Stimulated activated CD4-positive, alpha-beta T cell treated with anti-CD3 and anti-CD28 coated beads, TNF-alpha, amount 100 ng/mL, for 1 hour (primary cell): ENCODE data around the gene ATP5F1E.

Source experiments
- DNase-seq, 3 donors: peaks; one replicate each; pipeline ENCODE4 v3.0.0-alpha.2; 2020; ENCODE audit warnings: low read depth in 3 of 3, low spot score in 1 of 3

Gene ATP5F1E

GRCh38 chr20:59006864-59007664 is 25.1 kb downstream of the ATP5F1E start, which contains the start of gene CTSZ:
Gene CTSZ (minus strand): TSS chr20:59007254. CDS start chr20:59007128, 126 bp downstream.
- no peak for DNase-seq

- DNase-seq = no peak
These were observed 25.8 kb downstream of the ATP5F1E start for GRCh38 chr20:59006167-59006863.

- no peak for DNase-seq
These were observed 26.5 kb downstream of the ATP5F1E start for GRCh38 chr20:59005523-59006166.

GRCh38 chr20:59004763-59005522 is 27.2 kb downstream of the ATP5F1E start:
- DNase-seq = no peak

GRCh38 chr20:59004493-59004762 is 27.7 kb downstream of the ATP5F1E start:
- DNase-seq = peak in 2 of 3 donors; percentile 18 to 39

- no peak for DNase-seq
These were observed 28.2 kb downstream of the ATP5F1E start for GRCh38 chr20:59003836-59004492.

- no peak for DNase-seq
These were observed 29.2 kb downstream of the ATP5F1E start for GRCh38 chr20:59002874-59003399.

GRCh38 chr20:59002388-59002787 is 29.7 kb downstream of the ATP5F1E start:
- no peak for DNase-seq

DNA sequence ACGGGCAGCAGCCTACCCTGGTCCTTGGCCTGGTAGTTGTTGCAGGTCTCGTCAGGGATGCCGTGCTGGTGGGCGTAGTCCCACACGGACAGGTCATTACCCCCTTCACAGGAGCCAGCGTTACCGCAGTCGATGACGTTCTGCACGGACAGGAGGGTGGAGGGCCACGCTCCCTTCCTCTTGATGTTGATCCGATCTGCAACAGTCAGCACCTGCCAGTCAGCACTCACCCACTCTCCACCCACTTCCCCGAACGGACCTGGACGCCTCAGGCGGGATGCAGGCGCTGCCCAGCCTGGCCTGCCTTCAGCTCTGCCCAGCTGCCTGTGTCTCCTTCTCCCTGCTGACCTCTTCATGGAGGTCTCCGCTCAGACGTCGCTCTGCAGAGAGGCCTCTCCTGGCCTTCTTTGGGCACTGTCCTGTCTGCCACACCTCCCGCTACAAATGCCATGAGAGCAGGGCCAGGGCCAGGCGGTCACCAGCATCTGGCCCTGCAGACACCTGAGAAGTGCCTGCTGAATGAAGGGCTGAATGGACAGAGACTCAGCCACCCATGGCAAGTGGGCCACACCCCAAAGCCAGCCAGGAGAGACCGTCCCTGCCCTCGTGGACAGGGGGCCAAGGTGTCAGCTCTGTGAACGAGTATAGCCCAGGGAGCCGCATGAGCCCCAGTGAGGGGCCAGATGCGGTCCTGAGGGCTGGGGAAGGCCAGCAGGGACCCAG is 30.5 kb downstream of the ATP5F1E start:
- no peak for DNase-seq

- DNase-seq = no peak
These were observed 31.1 kb downstream of the ATP5F1E start for GRCh38 chr20:59001068-59001448.

- no peak for DNase-seq
These were observed 31.8 kb downstream of the ATP5F1E start for GRCh38 chr20:59000326-59000725.

GRCh38 chr20:58998656-58999055 is 33.5 kb downstream of the ATP5F1E start:
- no peak for DNase-seq

GRCh38 chr20:58997141-58997770 is 34.9 kb downstream of the ATP5F1E start:
- DNase-seq = no peak

- no peak for DNase-seq
These were observed 35.9 kb downstream of the ATP5F1E start for GRCh38 chr20:58996226-58996611.

GRCh38 chr20:58995461-58996225 is 36.5 kb downstream of the ATP5F1E start:
- no peak for DNase-seq

GRCh38 chr20:58994390-58995159 is 37.6 kb downstream of the ATP5F1E start:
- DNase-seq = no peak

DNA sequence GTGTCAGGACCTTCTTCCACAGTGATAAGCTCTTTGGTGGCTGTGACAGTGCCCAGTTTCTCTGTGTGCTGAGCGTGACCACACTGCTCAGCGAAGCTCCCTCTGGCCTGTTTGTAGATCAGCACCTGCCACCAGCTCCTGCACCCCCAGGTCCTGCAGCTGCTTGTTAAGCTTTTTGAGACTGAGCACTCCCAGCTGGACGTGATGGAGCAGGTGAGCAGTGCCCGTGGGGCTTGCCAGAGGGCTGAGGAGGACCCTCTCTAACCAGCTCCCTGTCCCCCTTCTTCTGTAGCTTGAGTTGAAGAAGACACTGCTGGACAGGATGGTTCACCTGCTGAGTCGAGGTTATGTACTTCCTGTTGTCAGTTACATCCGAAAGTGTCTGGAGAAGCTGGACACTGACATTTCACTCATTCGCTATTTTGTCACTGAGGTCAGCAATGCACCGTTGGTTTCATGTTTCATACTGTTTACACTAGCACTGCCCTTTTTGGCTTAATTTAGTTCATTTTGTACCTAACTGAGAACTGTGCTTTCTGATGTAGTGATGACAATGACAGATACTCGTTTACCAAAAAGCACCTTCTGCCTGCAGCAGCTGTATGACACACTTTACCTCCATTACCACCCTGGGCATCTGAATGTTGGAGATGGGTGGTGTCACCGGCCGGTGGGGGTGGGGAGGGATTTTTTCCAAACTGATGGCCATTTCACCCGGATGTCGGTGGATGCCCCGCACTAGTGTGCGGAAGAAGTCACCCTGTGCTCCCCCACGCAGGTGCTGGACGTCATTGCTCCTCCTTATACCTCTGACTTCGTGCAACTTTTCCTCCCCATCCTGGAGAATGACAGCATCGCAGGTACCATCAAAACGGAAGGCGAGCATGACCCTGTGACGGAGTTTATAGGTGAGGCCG is 38.5 kb downstream of the ATP5F1E start:
- DNase-seq = no peak
